B cell (primary cell): ENCODE measurements around the gene LSM5.

Experiments
- CTCF ChIP-seq: fragments of 200-600 bp; IDR thresholded peaks from one replicate; pipeline ENCODE4 v1.8.0; 2022; ENCODE audit warnings: antibody characterized with exemption, mild to moderate bottlenecking
- EZH2 ChIP-seq: IDR thresholded peaks from 2 replicates; pipeline ENCODE4 v1.6.1; 2012; ENCODE audit warnings: borderline replicate concordance, low read depth, mild to moderate bottlenecking, moderate library complexity, low read length; ENCODE audit not compliant: insufficient read depth, poor library complexity, severe bottlenecking

- TF ChIP-seq CTCF (no peak), EZH2 (no peak)
Observed at GRCh38 chr7:32533276-32534029, 43.3 kb upstream of the LSM5 start.
